Spleen (tissue), 11 donors: ENCODE measurements around the gene PPM1B. TPM values are rescaled to one million over a fixed set of nuclear protein-coding genes. Genes with fewer than 3 reads are reported as not detected.
"Not testable (repeated sequence)": the region's sequence is repeated elsewhere in the genome, so short reads cannot be mapped to it uniquely, and the experiment has no call there.

Source experiments
- DNase-seq: peaks from one replicate; pipeline ENCODE4 v3.0.0-alpha.2; 2020
- H3K27ac ChIP-seq, 8 donors: fragments of 200-600 bp; sonication (generic) in 7 of 8; 1 replicate in 4 of 8; 2 replicates in 4 of 8; pipeline versions ENCODE4 v1.5.0 to v1.8.0; 2016 to 2021; ENCODE audit warnings: inconsistent platforms in 4 of 8, mild to moderate bottlenecking in 4 of 8, moderate library complexity in 1 of 8
- H3K27me3 ChIP-seq, 7 donors: fragments of 200-600 bp; sonication (generic) in 6 of 7; replicated peaks in 1 of 7; 1 replicate in 4 of 7; 2 replicates in 3 of 7; pipeline versions ENCODE4 v1.5.0 to v1.8.0; 2016 to 2021; ENCODE audit warnings: inconsistent platforms in 3 of 7, mild to moderate bottlenecking in 1 of 7
- H3K36me3 ChIP-seq, 6 donors: fragments of 200-600 bp; sonication (generic) in 5 of 6; 1 replicate in 4 of 6; 2 replicates in 2 of 6; pipeline versions ENCODE4 v1.5.0 to v1.8.0; 2016 to 2021; ENCODE audit warnings: inconsistent platforms in 2 of 6
- H3K4me1 ChIP-seq, 6 donors: fragments of 200-600 bp; sonication (generic) in 5 of 6; 1 replicate in 3 of 6; 2 replicates in 3 of 6; pipeline versions ENCODE4 v1.5.0 to v1.8.0; 2016 to 2021; ENCODE audit warnings: inconsistent platforms in 3 of 6
- H3K4me3 ChIP-seq, 8 donors: fragments of 200-600 bp; sonication (generic) in 7 of 8; 1 replicate in 4 of 8; 2 replicates in 4 of 8; pipeline versions ENCODE4 v1.5.0 to v1.8.0; 2016 to 2021; ENCODE audit warnings: inconsistent platforms in 4 of 8, mild to moderate bottlenecking in 4 of 8, moderate library complexity in 2 of 8
- H3K9me3 ChIP-seq, 8 donors: fragments of 200-600 bp; sonication (generic) in 7 of 8; 1 replicate in 4 of 8; 2 replicates in 4 of 8; pipeline versions ENCODE4 v1.5.0 to v1.8.0; 2016 to 2021; ENCODE audit warnings: inconsistent platforms in 4 of 8
- CTCF ChIP-seq, 11 experiments: fragments of 200-600 bp in 7 of 11; fragments of 450-650 bp in 4 of 11; sonication (generic) in 4 of 11; IDR thresholded peaks in 8 of 11; conservative IDR thresholded peaks in 3 of 11; 1 replicate in 7 of 11; 2 replicates in 4 of 11; pipeline versions ENCODE4 v1.4.0 to v1.8.0; 2016 to 2021; ENCODE audit warnings: antibody characterized with exemption in 11 of 11, inconsistent platforms in 4 of 11, mild to moderate bottlenecking in 1 of 11
- POLR2A ChIP-seq, 3 donors: fragments of 450-650 bp; IDR thresholded peaks; one replicate each; pipeline ENCODE4 v1.5.1; 2017; ENCODE audit warnings: antibody characterized with exemption in 3 of 3, mild to moderate bottlenecking in 1 of 3
- POLR2AphosphoS5 ChIP-seq, 3 donors: sonication (generic); formaldehyde crosslinking; IDR thresholded peaks; one replicate each; pipeline ENCODE4 v1.5.1; 2017; ENCODE audit warnings: antibody characterized with exemption in 3 of 3
- WGBS, 5 donors: extraction: QIAGEN DNeasy Blood & Tissue Kit in 3 of 5; methylation state at CpG; one replicate each; pipeline versions ENCODE4 v1.1.5 to v1.1.7; 2013 to 2018; 5-methylcytosine and 5-hydroxymethylcytosine counted together
- intact Hi-C: fragments of 100-400 bp; cut with DNase I; formaldehyde crosslinking; loops from one replicate; pipeline ENCODE4 v1.15.0; 2023; ENCODE audit warnings: low total_unique reads
- polyA plus RNA-seq, 3 donors: library from polyadenylated mRNA; stranded (reverse); fragments of 200-250 nt; gene quantifications; one replicate each; pipeline ENCODE4 v1.2.1, GENCODE V29; 2013
- total RNA-seq, 7 donors: library from RNA; depleted of rRNA in 3 of 7; stranded (reverse); fragments of >200 nt in 3 of 7; fragmentation: NEBNext Ultra II Directional in 4 of 7; extraction: Animal tissue kit (Norgen Biotek cat#: 25700) in 4 of 7; gene quantifications; one replicate each; pipeline versions ENCODE4 v1.1.0 to v1.2.1, GENCODE V29; 2016 to 2021
- donor health status: healthy with polysubstance abuse.
- donor health status: DM: no; HTN: no; CAD: no; lungs with moderate emphysema.
- donor health status: DM: no; HTN: no; CAD: no.
- donor health status: Bipolar disorder and iron deficiency.
- donor health status: healthy.
- donor health status: DM: no; HTN: no; CAD: no.
- donor health status: DM: yes; HTN: yes; CAD: no.

The PPM1B gene
- total and polyA plus RNA-seq, 10 donors = 21.9 to 86.3 (median 57.4) TPM

GRCh38 chr2:44245083-44245861 lies 76.6 kb downstream of the PPM1B start:
- H3K36me3 ChIP-seq = no peaks in the 10 kb centered on the region
- H3K4me3 ChIP-seq = no peak overlapping the region
- DNase-seq = no peak
- H3K27me3 ChIP-seq = no peaks in the 10 kb centered on the region
- no peak overlapping the region for H3K27ac ChIP-seq
- 56 to 71% (median 66%) methylated on average over 3 of the region's 3 CpGs for WGBS, 5 donors
- TF ChIP-seq POLR2AphosphoS5 (IDR thresholded peaks at IDR 0.05) (no peak), POLR2A (IDR thresholded peaks at IDR 0.05) (no peak), CTCF (IDR thresholded peaks at IDR 0.05 in 8 of 11, conservative IDR thresholded peaks at IDR 0.05 in 3 of 11) (no peak)
- peaks cover 0 to 26% (median 14%) of the 10 kb centered on the region in 6 donors for H3K4me1 ChIP-seq
- H3K9me3 ChIP-seq = no peaks in the 10 kb centered on the region
- intact Hi-C loops = no loop called here

GRCh38 chr2:44246436-44246835 lies 77.8 kb downstream of the PPM1B start:
- H3K27ac ChIP-seq = peak overlapping the region in 1 of 8 donors; percentile 14
- intact Hi-C loops = no loop called here
- DNase-seq = no peak
- no peaks in the 10 kb centered on the region for H3K36me3 ChIP-seq
- no peaks in the 10 kb centered on the region for H3K27me3 ChIP-seq
- no peaks in the 10 kb centered on the region for H3K9me3 ChIP-seq
- no peak for TF ChIP-seq POLR2AphosphoS5 (IDR thresholded peaks at IDR 0.05)
- no peak for TF ChIP-seq CTCF (IDR thresholded peaks at IDR 0.05 in 8 of 11, conservative IDR thresholded peaks at IDR 0.05 in 3 of 11)
- TF ChIP-seq POLR2A (IDR thresholded peaks at IDR 0.05) = no peak
- WGBS, 5 donors = 65 to 93% (median 79%) methylated on average over 1 of the region's 1 CpG
- H3K4me1 ChIP-seq = peaks cover 0 to 26% (median 14%) of the 10 kb centered on the region in 6 donors
- H3K4me3 ChIP-seq = no peak overlapping the region

- 47 to 84% (median 81%) methylated on average over 3 of the region's 3 CpGs for WGBS, 5 donors
- no peak for DNase-seq
- Histone ChIP-seq H3K4me1 (peaks cover 0 to 26% (median 14%) of the 10 kb centered on the region in 6 donors), H3K27ac (peak overlapping the region in 1 of 8 donors; percentile 14), H3K27me3 (no peaks in the 10 kb centered on the region), H3K4me3 (no peak overlapping the region), H3K9me3 (peaks cover 0 to 3% (median 0%) of the 10 kb centered on the region in 8 donors), H3K36me3 (no peaks in the 10 kb centered on the region)
- TF ChIP-seq POLR2A (IDR thresholded peaks at IDR 0.05) = no peak
- TF ChIP-seq POLR2AphosphoS5 (IDR thresholded peaks at IDR 0.05) = no peak
- TF ChIP-seq CTCF (IDR thresholded peaks at IDR 0.05 in 8 of 11, conservative IDR thresholded peaks at IDR 0.05 in 3 of 11) = no peak
- intact Hi-C loops = no loop called here
Observed at GRCh38 chr2:44246840-44247369, 78.2 kb downstream of the PPM1B start.

- 88 to 94% (median 91%) methylated on average over 3 of the region's 3 CpGs for whole genome bisulfite sequencing, 5 donors
- no peak for TF ChIP-seq POLR2A (IDR thresholded peaks at IDR 0.05)
- peak in 1 of 3 donors; percentile 36 for TF ChIP-seq POLR2AphosphoS5 (IDR thresholded peaks at IDR 0.05)
- Histone ChIP-seq H3K27me3 (no peaks in the 10 kb centered on the region), H3K36me3 (no peaks in the 10 kb centered on the region), H3K4me1 (peaks cover 0 to 26% (median 14%) of the 10 kb centered on the region in 6 donors), H3K27ac (no peak overlapping the region), H3K9me3 (peaks cover 0 to 14% (median 4%) of the 10 kb centered on the region in 8 donors), H3K4me3 (no peak overlapping the region)
- intact Hi-C loops = no loop called here
- no peak for DNase-seq
Observed at GRCh38 chr2:44247924-44248323, 79.2 kb downstream of the PPM1B start.

- peaks cover 0 to 16% (median 4%) of the 10 kb centered on the region in 8 donors for H3K9me3 ChIP-seq
- intact Hi-C loops, H3K27me3 ChIP-seq, H3K27ac ChIP-seq, H3K4me3 ChIP-seq, H3K36me3 ChIP-seq, DNase-seq: not testable (repeated sequence)
- 91 to 98% (median 96%) methylated on average over 6 of the region's 6 CpGs for WGBS, 5 donors
- peaks cover 0 to 22% (median 9%) of the 10 kb centered on the region in 6 donors for H3K4me1 ChIP-seq
Observed at GRCh38 chr2:44249269-44249668, 80.6 kb downstream of the PPM1B start.
